ENCODE data around the gene WNT7B. TPM values are rescaled to one million over a fixed set of nuclear protein-coding genes. Genes with fewer than 3 reads are reported as not detected.

Gene WNT7B
- total and polyA plus RNA-seq, 2 donors (not counting 1 experiment from before 2014, with no cell fraction given) = 0.22 to 0.67 TPM

GRCh38 chr22:45971408-45972028 is 5.4 kb downstream of the WNT7B start:
- H3K27ac Mint-ChIP-seq = no peak overlapping the region
- no peak overlapping the region for H3K9ac ChIP-seq (ENCODE audit: low read length)
- 4% methylated on average over 66 of the region's 66 CpGs for WGBS (ENCODE audit: insufficient coverage)
- no peak for TF ChIP-seq CTCF (IDR thresholded peaks at IDR 0.05)
- TF ChIP-seq EZH2 (IDR thresholded peaks at IDR 0.05; ENCODE audit: borderline replicate concordance, insufficient read depth, low read depth, low read length, poor library complexity, severe bottlenecking) = peak; percentile 60
- no peak for DNase-seq
- H3K9me3 ChIP-seq (ENCODE audit: control extremely low read depth in 1 of 3, control insufficient read depth in 2 of 3, insufficient read depth in 1 of 3, low read length in 2 of 3) = peaks cover 0 to 18% (median 0%) of the 10 kb centered on the region in 3 donors
- intact Hi-C loops (cut with micrococcal nuclease) = no loop called here
- H3K4me1 Mint-ChIP-seq = peaks cover 25% of the 10 kb centered on the region
- H3K27me3 ChIP-seq (replicated peaks in 1 of 4; ENCODE audit: control extremely low read depth in 1 of 4, control insufficient read depth in 3 of 4, insufficient read depth in 4 of 4, low read length in 3 of 4) = peaks cover 0 to 82% (median 36%) of the 10 kb centered on the region in 4 experiments
- no peaks in the 10 kb centered on the region for H3K79me2 ChIP-seq (ENCODE audit: control insufficient read depth, insufficient read depth, low read length)
- H3K36me3 ChIP-seq (replicated peaks in 1 of 2; ENCODE audit: control extremely low read depth in 1 of 2, control insufficient read depth in 1 of 2, extremely low read depth in 1 of 2, insufficient read depth in 2 of 2, low read length in 1 of 2) = no peaks in the 10 kb centered on the region
- H3K4me3 Mint-ChIP-seq = no peak overlapping the region
- H3K4me2 ChIP-seq (replicated peaks; ENCODE audit: low read depth, low read length, poor library complexity, severe bottlenecking) = peak overlapping the region; percentile 60
- H3K4me1 ChIP-seq (ENCODE audit: control insufficient read depth in 2 of 2, insufficient read depth in 2 of 2, low read length in 2 of 2) = peaks cover 29 to 33% of the 10 kb centered on the region in 2 donors
- H4K20me1 ChIP-seq (ENCODE audit: control insufficient read depth, insufficient read depth, low read length, poor library complexity, severe bottlenecking) = no peaks in the 10 kb centered on the region
- H2AFZ ChIP-seq (ENCODE audit: insufficient read depth, low read depth, low read length, poor library complexity, severe bottlenecking) = no peak overlapping the region
- CTCF ChIA-PET = no interaction called here
- peaks cover 50% of the 10 kb centered on the region for H3K27me3 Mint-ChIP-seq
- no peak for ATAC-seq (ENCODE audit: low read depth)
- peak overlapping the region in 1 of 5 experiments; percentile 19 for H3K4me3 ChIP-seq (ENCODE audit: control extremely low read depth in 1 of 5, extremely low read depth in 1 of 5, insufficient read depth in 1 of 5, low read depth in 2 of 5, low read length in 4 of 5)
- H3K9me3 Mint-ChIP-seq (ENCODE audit: insufficient read depth) = no peaks in the 10 kb centered on the region
- no peak overlapping the region for H3K27ac ChIP-seq (ENCODE audit: low read length in 2 of 2)
- POLR2A ChIA-PET = no interaction called here

- no peak for DNase-seq
- Mint-ChIP-seq H3K9me3 (ENCODE audit: insufficient read depth) (no peaks in the 10 kb centered on the region), H3K4me1 (peaks cover 24% of the 10 kb centered on the region), H3K4me3 (peak overlapping the region; percentile 55), H3K27me3 (peaks cover 54% of the 10 kb centered on the region), H3K27ac (no peak overlapping the region)
- H2AFZ ChIP-seq (ENCODE audit: insufficient read depth, low read depth, low read length, poor library complexity, severe bottlenecking) = no peak overlapping the region
- H3K4me3 ChIP-seq (ENCODE audit: control extremely low read depth in 1 of 5, extremely low read depth in 1 of 5, insufficient read depth in 1 of 5, low read depth in 2 of 5, low read length in 4 of 5) = peak overlapping the region in 1 of 5 experiments; percentile 24
- H4K20me1 ChIP-seq (ENCODE audit: control insufficient read depth, insufficient read depth, low read length, poor library complexity, severe bottlenecking) = no peaks in the 10 kb centered on the region
- H3K79me2 ChIP-seq (ENCODE audit: control insufficient read depth, insufficient read depth, low read length) = no peaks in the 10 kb centered on the region
- H3K4me2 ChIP-seq (replicated peaks; ENCODE audit: low read depth, low read length, poor library complexity, severe bottlenecking) = peak overlapping the region; percentile 60
- no peak overlapping the region for H3K27ac ChIP-seq (ENCODE audit: low read length in 2 of 2)
- H3K4me1 ChIP-seq (ENCODE audit: control insufficient read depth in 2 of 2, insufficient read depth in 2 of 2, low read length in 2 of 2) = peaks cover 26 to 30% of the 10 kb centered on the region in 2 donors
- 2% methylated on average over 40 of the region's 40 CpGs for WGBS (ENCODE audit: insufficient coverage)
- ChIA-PET CTCF (no interaction called here), POLR2A (no interaction called here)
- H3K27me3 ChIP-seq (replicated peaks in 1 of 4; ENCODE audit: control extremely low read depth in 1 of 4, control insufficient read depth in 3 of 4, insufficient read depth in 4 of 4, low read length in 3 of 4) = peaks cover 0 to 84% (median 34%) of the 10 kb centered on the region in 4 experiments
- no peaks in the 10 kb centered on the region for H3K36me3 ChIP-seq (replicated peaks in 1 of 2; ENCODE audit: control extremely low read depth in 1 of 2, control insufficient read depth in 1 of 2, extremely low read depth in 1 of 2, insufficient read depth in 2 of 2, low read length in 1 of 2)
- no peak overlapping the region for H3K9ac ChIP-seq (ENCODE audit: low read length)
- no peak for ATAC-seq (ENCODE audit: low read depth)
- intact Hi-C loops (cut with micrococcal nuclease) = no loop called here
- peaks cover 0 to 18% (median 0%) of the 10 kb centered on the region in 3 donors for H3K9me3 ChIP-seq (ENCODE audit: control extremely low read depth in 1 of 3, control insufficient read depth in 2 of 3, insufficient read depth in 1 of 3, low read length in 2 of 3)
- TF ChIP-seq EZH2 (IDR thresholded peaks at IDR 0.05; ENCODE audit: borderline replicate concordance, insufficient read depth, low read depth, low read length, poor library complexity, severe bottlenecking) (no peak), CTCF (IDR thresholded peaks at IDR 0.05) (no peak)
Measured at GRCh38 chr22:45970705-45971407, 6.1 kb downstream of the WNT7B start.

Measured in B cell (primary cell).